NCI-H1436 (cell line): Measurements from ENCODE around the gene NOS2.
A peak's percentile ranks its signal among the peaks of the same experiment; 100 is the strongest.
"Not testable (repeated sequence)": the region's sequence is repeated elsewhere in the genome, so short reads cannot be mapped to it uniquely, and the experiment has no call there.

ENCODE experiments used
- DNase-seq: peaks from one replicate; lab custom pipeline; 2025; lab: John Stamatoyannopoulos, UW

The NOS2 gene

DNA sequence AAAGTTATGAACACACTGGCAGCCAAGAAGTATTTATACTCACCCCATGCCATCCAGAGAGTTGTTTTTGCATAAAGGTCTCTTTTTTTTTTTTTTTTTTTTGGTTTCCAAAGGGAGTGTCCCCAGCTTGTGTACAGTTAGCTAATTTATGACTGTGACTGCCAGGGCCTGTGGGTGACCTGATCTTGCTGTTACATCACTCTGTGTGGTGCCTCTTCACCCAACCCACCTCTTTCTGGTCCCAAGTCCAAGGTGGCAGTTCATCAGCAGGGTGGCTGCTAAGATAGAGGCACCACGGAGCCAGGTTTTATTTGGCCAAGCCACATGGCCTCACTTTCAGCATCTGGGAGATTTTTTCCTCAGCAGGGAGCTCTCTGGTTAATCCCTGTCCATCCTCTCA lies at the start of gene NOS2:
Gene NOS2 (minus strand): TSS at position 8 of the 400 bp plus-strand sequence. CDS start 1,720 bp downstream, outside the sequence.
- no peak for DNase-seq

DNA sequence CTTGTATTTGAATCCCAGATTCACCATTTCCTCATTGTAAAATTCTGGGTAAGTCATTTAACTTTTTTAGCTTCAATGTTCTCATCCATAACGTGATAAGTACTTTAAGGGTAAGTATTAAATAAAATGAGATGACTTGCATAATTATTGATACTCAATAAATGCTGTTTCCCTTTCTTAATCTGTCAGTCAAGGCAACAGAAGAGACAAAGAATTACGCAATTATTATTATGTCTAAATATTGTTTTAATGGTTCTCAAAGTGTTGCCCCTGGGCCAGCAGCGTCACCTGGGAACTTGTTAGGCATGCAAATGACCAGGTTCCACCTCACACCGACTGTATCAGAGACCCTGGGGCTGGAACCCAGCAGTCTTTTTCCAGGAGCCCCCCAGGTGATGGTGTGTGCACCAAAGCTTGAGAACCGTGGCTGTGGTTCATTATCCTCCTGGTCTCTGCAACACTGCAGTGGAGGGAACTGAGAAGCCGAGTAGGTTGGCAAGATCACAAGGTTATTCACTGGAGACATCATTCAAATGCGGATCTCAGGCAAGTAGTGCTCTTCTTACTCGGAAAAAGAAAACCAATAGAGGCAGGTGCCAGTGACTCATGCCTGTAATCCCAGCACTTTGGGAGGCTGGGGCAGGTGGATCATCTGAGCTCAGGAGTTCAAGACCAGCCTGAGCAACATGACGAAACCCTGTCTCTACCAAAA lies 49.3 kb upstream of the NOS2 start:
- DNase-seq = no peak

DNA sequence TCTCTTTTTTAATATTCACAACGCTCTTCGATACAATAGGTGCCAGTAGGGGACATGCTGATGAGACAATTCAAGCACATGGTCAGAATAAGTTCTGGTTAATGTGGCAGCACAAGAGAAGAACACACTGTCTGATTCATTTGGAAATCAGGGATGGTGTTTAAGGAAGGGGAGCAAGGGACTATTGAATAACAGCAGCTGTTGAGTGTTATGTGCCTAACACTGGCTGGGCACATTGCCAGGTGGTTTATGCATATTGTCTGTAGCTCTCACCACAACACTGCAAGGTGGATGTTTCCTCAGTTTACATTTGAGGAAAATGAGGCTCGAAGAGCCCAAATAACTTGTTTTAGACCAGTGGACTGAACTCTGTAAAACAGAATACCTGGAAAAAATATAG lies 48.6 kb upstream of the NOS2 start:
- peak; percentile 56 for DNase-seq

DNA sequence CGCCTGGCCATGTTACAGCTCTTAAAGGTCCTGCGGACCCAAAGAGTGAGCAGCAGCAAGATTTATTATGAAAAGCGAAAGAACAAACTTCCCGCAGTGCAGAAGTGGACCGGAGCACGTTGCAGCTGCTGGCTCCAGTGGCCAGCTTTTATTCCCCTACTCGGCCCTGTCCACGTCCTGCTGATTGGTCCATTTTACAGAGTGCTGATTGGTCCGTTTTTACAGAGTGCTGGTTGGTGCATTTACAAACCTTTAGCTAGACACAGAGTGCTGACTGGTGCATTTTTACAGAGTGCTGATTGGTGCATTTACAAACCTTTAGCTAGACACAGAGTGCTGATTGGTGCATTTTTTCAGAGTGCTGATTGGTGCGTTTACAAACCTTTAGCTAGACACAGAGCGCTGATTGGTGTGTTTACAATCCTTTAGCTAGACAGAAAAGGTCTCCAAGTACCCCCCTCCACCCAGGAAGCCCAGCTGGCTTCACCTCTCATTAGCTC lies 46.5 kb upstream of the NOS2 start:
- DNase-seq = not testable (repeated sequence)

DNA sequence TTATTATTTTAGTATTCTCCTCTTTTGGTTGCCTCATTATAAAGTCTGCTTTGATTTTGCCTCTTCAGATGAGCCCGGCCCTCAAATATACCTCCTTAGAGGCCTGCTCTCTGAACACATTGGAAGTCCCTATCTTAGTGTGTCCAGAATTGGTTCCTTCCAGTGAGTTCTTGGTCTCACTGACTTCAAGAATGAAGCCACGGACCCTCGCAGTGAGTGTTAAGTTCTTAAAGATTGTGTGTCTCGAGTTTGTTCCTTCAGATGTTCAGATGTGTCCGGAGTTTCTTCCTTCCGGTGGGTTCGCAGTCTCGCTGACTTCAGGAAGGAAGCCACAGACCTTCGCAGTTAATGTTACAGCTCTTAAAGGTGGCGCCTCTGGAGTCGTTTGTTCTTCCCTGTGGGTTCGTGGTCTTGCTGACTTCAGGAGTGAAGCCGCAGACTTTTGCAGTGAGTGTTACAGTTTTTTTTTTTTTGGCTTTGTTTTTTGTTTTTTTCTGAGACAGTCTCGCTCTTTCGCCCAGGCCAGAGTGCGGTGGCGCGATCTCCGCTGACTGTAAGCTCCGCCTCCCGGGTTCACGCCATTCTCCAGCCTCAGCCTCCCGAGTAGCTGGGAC lies 45.8 kb upstream of the NOS2 start:
- no peak for DNase-seq

DNA sequence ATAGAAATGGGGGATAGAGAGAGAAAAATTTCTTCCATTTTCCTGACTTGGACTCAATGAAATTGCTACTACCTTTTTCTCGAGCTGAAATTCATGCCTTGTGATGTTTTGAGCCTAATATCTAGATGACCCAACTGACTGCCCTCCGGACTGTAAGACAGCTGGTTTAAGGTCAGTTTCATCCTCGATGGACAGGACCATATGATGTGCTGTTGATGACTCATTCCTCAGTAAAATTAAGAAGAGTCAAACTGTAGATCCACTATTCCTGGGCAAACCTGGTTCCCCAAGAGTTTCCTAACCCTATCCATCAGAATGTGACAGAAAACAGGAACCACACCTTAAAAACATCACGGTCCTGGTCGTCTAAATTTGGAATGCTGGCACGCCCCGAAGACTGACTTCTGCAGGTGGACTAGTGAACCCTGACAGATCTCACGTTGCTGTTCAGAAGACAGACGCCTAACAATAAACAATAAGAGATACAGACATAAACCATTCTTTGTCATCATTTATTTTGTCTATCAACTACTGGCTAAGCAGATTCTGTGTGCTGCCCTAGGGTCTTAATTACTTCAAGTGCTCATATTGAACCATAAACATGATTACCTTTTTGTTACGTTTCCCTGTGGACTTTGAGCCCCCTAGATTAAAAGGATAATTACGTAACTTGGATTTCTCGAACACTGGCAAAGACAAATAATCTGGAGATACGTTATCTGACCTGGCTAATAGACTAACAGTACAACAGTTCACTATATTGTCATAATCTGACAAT lies 45.1 kb upstream of the NOS2 start:
- no peak for DNase-seq

DNA sequence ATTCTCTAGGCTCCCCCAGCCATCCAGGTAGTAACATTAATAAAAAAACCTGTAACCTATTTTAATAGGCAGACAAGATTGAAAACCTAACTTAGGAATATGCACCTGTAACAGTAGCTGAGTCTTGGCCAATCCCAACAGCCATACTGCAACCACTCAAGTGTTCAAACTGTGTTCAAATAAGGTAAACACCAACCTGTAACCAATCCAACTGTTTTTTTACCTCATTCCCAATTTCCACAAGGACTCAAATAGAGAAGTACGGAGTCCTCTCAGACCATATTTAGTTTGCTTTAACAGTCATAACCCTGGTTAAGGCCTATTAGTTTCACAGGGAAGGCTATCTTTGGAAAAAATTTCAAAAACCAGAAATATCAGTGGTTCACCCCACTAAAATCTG lies 40.4 kb upstream of the NOS2 start:
- no peak for DNase-seq

DNA sequence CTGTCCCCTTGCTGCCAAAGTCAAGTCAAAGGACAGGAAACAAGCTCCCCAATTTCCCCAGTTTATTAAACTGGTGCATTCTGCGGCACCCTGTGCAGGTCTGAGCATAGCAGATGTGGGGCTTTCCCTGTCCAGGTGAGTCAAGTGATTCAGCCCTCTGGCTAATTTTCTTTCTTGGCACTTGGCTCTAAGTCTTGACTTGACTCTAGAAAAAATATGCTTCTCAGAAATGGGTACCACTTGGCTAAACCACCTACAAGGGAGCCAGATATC lies 40.0 kb upstream of the NOS2 start:
- not testable (repeated sequence) for DNase-seq

DNA sequence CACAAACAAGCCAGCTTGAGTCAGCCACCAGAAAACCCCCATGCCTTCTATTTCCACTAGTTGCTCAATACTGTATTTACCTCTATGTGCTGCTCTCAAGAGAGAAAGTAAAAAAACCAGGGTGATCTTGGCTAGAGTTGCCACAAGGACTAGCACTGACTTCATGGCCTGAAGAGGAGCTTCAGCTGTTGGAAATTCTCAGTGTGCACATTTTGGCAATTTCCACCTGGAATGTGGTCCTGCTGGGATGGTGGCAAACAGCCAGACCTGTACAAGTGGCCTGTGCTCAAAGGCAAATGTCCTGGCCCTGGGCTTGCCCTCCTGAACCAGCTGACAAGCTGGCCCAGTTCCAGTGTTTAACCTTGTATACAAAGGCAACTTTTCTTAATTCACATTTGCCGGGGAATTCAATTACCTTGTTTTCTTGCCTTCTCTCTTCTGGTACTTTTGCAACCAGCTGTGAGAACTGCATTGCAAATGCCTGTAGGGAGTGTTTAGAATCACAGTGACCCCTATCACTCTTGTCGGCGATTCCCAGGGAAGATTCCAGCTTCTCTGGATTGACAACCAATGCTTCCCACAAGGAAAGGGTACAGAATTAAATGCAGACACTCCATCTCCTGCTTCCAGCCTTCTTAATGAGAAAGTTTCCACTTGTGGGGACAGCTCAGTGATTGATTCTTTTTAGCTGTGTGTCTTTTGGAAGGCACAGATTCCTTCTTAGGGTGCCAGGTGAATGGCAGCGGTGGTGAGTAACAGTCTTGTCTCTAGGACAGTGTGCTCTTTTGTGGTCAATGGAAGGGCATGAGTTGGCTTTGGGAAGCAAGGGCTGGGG lies 39.5 kb upstream of the NOS2 start:
- DNase-seq = not testable (repeated sequence)

DNA sequence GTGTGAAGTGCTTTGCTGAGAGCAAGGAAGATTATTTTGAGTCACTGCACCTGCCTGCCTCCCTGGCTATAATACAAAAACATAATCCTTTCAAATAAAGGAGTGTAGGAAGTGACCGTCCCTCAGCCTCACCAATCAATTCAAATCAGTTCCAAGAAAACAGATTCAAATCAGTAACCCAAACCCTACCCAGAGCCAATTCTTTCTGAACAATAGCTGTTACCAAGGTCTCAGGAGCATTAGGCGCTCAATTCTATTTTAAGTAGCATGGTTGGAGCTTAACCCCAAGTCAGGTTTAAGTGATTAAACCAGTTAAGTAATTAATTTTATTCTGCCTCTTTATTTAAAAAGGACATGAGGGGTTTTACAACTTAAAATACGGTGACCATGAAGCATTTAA lies 38.3 kb upstream of the NOS2 start:
- DNase-seq = not testable (repeated sequence)

DNA sequence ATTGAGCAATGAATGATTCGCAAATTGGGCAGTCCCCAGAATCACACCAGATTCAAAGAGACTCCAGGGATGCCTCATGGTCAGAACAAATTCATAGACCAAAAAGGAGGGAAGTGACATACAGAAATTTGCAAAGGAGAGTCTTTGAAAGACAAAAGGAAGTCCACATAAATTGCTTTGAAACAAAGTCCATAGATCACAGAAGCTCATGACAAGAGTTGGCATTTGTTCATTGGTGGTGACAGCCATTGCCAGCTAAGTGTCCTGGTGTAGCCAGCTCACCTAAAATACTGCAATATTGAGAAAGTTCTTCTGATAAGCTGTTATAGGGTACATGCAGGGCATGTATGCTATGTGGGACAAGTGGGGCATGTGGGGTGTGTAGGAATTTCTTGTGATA lies 37.4 kb upstream of the NOS2 start:
- DNase-seq = not testable (repeated sequence)

DNA sequence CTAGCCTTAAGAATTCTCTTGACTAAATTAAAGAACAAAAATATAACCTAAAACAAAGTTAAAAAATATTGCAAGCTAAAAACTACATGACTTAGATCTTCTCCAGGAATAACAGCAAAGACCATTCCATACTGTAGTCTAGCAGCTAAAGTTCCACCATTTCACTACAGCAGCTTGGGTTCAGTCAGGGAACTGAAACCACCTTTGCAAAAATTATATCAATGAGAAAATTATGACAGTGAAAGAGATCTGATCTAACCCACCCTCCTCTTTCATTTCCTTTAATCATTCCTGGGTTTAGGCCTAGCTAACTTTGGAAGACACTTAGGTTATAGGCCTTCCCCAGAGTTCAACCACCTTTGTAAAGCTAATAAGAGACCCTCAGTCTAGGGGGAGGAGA lies 36.3 kb upstream of the NOS2 start:
- DNase-seq = no peak

DNA sequence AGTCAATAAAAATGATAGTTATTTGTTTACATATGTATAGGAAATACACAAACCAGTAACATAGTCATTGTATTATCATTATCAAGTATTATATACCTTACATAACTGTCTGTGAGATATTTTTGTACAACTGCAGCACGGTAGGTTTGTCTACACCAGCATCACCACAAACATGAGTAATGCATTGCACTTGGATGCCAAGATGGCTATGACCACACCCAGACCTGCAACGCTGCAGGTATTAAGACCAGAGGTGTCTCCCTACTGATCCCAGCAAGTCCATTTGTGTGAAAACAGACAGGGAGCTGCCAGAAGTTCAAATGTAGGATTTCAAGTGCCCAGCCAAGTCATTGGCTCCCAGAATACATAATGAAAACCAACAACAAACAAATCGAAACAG lies 34.2 kb upstream of the NOS2 start:
- DNase-seq = no peak

DNA sequence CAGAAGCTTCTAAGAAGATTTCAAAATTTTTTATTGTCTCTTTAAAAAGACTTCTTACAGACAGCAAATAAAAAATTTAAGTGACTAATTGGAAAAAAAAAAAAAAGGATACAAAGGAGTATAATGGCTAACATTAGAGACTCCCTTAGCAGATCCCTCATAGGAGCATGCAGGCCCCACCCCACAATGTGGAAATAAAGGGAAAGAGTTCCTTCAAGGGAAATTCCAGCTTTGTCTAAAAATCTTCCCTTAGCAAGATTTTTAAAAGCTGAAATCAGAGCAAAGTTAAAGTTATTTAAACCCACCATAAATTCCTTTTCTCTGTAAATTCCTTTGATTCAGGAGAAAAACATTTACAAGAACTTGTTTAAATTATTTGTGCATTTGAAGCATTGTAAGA lies 32.5 kb upstream of the NOS2 start:
- DNase-seq = no peak

DNA sequence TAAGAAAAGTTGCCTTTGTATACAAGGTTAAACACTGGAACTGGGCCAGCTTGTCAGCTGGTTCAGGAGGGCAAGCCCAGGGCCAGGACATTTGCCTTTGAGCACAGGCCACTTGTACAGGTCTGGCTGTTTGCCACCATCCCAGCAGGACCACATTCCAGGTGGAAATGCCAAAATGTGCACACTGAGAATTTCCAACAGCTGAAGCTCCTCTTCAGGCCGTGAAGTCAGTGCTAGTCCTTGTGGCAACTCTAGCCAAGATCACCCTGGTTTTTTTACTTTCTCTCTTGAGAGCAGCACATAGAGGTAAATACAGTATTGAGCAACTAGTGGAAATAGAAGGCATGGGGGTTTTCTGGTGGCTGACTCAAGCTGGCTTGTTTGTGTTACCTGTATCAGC lies 29.6 kb upstream of the NOS2 start:
- DNase-seq = not testable (repeated sequence)

DNA sequence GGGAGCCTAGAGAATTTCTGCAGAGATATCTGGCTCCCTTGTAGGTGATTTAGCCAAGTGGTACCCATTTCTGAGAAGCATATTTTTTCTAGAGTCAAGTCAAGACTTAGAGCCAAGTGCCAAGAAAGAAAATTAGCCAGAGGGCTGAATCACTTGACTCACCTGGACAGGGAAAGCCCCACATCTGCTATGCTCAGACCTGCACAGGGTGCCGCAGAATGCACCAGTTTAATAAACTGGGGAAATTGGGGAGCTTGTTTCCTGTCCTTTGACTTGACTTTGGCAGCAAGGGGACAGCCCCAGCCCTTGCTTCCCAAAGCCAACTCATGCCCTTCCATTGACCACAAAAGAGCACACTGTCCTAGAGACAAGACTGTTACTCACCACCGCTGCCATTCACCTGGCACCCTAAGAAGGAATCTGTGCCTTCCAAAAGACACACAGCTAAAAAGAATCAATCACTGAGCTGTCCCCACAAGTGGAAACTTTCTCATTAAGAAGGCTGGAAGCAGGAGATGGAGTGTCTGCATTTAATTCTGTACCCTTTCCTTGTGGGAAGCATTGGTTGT lies 28.9 kb upstream of the NOS2 start:
- DNase-seq = not testable (repeated sequence)

DNA sequence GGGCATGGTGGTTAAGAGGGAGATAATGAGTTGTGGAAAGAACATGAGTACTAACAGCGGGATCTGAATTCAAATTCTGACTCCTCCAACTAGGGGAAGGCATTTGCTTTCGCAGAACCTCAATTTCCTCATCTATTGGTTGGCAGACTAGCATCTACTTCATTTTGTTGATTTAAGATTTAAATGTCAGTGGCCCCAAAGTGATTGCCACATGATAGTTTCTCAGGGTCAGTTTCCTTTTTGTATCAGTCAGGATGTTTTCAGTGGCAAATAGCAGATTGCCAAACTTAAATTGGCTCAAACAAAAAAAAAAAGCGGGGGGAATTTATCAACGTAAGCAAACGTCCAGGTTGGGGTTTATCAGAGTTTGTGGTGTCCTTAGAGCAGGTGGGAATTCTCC lies 25.1 kb upstream of the NOS2 start:
- no peak for DNase-seq

DNA sequence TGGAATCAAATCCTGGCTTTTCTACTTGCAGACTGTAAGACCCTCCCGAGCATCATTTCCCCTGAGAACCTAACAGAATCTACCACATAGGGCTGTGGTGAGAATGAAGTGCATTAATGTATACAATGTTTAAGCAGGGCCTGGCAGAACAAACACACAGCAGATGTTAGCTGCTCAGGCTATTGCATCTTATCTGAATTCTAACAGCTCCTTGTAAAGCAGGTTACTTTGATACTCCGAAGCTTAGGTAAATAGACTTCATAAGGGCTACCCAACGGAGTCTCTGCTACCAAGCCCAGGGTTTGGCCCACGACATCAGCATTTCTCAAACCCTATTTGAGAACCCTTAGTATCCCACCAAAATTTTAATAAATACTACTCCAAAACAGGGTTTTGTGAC lies 24.4 kb upstream of the NOS2 start:
- DNase-seq = no peak

DNA sequence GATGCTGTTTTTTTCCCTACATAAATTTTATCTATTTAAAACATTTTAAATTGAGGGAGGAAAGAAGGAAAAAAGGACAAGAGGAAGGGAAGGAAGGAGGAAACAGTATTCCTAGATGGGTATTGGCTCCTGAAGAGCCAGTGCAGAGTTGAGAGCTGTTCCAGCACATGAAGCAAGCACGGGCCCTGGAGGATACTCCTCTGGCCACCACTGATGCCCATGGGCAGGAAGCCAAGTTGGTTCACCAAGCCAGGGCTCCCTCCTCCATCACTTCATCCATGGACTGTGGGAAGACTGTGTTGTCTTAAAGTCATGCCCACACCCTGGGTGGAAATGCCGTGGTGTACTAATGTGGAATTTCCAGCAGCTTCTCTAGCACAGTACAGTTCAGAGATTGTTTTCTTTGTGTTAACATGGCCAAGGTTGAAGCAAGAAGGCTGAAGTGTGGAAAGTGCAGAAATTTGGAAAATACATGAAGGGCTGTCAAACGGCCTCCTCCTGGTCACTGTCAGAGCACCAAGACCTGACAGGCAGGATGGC lies 23.9 kb upstream of the NOS2 start:
- DNase-seq = no peak

DNA sequence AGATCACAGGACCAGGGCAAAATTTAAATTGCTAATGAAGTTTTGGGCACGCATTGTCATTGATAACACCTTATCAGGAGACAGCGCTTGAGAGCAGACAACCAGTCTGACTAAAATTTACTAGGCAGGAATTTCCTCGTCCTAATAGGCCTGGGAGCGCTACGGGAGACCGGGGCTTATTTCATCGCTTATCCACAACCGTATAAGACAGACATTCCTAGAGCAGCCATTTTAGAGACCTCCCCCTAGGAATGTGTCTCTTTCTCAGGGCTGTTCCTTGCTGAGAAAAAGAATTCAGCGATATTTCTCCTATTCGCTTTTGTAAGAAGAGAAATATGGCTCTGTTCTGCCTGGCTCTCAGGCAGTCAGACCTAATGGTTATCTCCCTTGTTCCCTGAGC lies 21.8 kb upstream of the NOS2 start:
- DNase-seq = not testable (repeated sequence)

DNA sequence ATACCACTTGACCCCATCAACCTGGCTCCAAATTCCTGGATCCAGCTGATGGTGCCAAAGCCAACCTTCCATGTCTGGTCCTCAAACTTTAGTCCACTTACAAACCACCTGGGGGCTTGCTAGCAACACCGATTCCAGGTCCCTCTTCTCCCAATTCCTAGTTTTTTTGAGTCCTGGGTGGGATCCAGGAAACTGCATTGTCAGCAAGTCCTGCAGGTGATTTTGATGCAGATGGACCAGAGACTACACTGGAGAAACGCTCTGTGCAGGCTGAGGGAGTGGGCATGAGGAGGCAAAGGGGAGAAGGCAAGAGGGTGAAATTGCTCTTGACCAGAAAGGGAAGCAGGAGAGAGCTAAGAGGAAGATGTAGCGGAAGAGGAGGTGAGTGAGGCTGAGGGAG lies 21.0 kb upstream of the NOS2 start:
- DNase-seq = no peak

DNA sequence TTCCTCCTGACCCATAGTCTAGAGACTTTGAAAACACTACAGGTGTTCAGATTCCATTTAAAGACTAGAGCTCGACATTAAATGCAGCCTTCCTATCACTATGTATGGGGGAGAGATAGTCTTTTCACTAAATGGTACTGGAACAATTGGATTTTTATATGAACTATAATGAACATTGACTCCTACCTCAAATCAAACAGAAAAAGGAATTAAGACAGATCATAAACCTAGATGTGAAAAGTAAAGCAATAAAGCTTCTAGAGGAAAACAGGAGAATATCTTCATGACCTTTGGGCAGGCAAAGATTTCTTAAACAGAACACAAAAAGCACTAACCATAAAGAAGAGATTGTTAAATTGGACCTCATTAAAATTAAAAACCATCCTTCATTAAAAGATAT lies 18.8 kb upstream of the NOS2 start:
- no peak for DNase-seq
